HepG2 (cell line): ENCODE measurements around the gene MIER1. TPM values are rescaled to one million over a fixed set of nuclear protein-coding genes. Genes with fewer than 3 reads are reported as not detected.

Source experiments
- ATAD3A ChIP-seq: sonication (generic); formaldehyde crosslinking; IDR thresholded peaks from 2 replicates; pipeline ENCODE4 v1.4.0; 2020; ENCODE audit warnings: missing genetic modification reagents
- DR1 ChIP-seq: sonication (generic); formaldehyde crosslinking; IDR thresholded peaks from 2 replicates; pipeline ENCODE4 v1.8.0; 2021; ENCODE audit warnings: mild to moderate bottlenecking, missing genetic modification reagents, inconsistent platforms
- EZH2 ChIP-seq: conservative IDR thresholded peaks from 2 replicates; pipeline ENCODE4 v1.6.1; 2012; ENCODE audit warnings: mild to moderate bottlenecking, low read depth, low read length, moderate library complexity
- FOXJ3 ChIP-seq: sonication (generic); formaldehyde crosslinking; IDR thresholded peaks from 2 replicates; pipeline ENCODE4 v1.4.0; 2020; ENCODE audit warnings: missing genetic modification reagents, mild to moderate bottlenecking, borderline replicate concordance
- HMG20A ChIP-seq: IDR thresholded peaks from 2 replicates; pipeline ENCODE4 v1.6.1; 2016; ENCODE audit warnings: borderline replicate concordance
- MEIS1 ChIP-seq: sonication (generic); formaldehyde crosslinking; IDR thresholded peaks from 2 replicates; pipeline ENCODE4 v1.9.0; 2021; ENCODE audit warnings: mild to moderate bottlenecking, missing genetic modification reagents, moderate library complexity, borderline replicate concordance
- NCOA5 ChIP-seq: sonication (generic); formaldehyde crosslinking; IDR thresholded peaks from 2 replicates; pipeline ENCODE4 v1.4.0; 2020; ENCODE audit warnings: missing genetic modification reagents
- PCBP2 ChIP-seq: fragments of 200-400 bp; formaldehyde crosslinking; optimal IDR thresholded peaks from 2 replicates; pipeline ENCODE3; 2018; ENCODE audit warnings: low read length, low read depth; ENCODE audit not compliant: poor library complexity, severe bottlenecking
- SNAPC2 ChIP-seq: sonication (generic); formaldehyde crosslinking; IDR thresholded peaks from 2 replicates; pipeline ENCODE4 v1.8.1; 2022; ENCODE audit warnings: mild to moderate bottlenecking, missing genetic modification reagents
- TAF1 ChIP-seq: sonication (generic); formaldehyde crosslinking; IDR thresholded peaks from 2 replicates; pipeline ENCODE4 v1.4.0; 2020; ENCODE audit warnings: missing genetic modification reagents
- TBX2 ChIP-seq: sonication (generic); formaldehyde crosslinking; IDR thresholded peaks from 2 replicates; pipeline ENCODE4 v1.5.0; 2020; ENCODE audit warnings: missing genetic modification reagents, mild to moderate bottlenecking, borderline replicate concordance
- ZFP37 ChIP-seq: sonication (generic); formaldehyde crosslinking; IDR thresholded peaks from 2 replicates; pipeline ENCODE4 v1.4.0; 2020; ENCODE audit warnings: missing genetic modification reagents, borderline replicate concordance
- ZSCAN22 ChIP-seq: sonication (generic); formaldehyde crosslinking; IDR thresholded peaks from 2 replicates; pipeline ENCODE4 v1.4.0; 2020; ENCODE audit warnings: mild to moderate bottlenecking, missing genetic modification reagents
- ZSCAN29 ChIP-seq: sonication (generic); formaldehyde crosslinking; conservative IDR thresholded peaks from 2 replicates; pipeline ENCODE4 v1.4.0; 2020; ENCODE audit warnings: mild to moderate bottlenecking, missing genetic modification reagents
- polyA plus RNA-seq, 8 experiments: library from polyadenylated mRNA; depleted of rRNA in 3 of 8; stranded (reverse) in 7 of 8; unstranded in 1 of 8; fragments of >200 nt; fragmentation: Illumina TruSeq in 4 of 8; extraction: Trizol in 4 of 8; gene quantifications; 2 replicates each; pipeline versions ENCODE4 v1.2.1 to v1.2.3, GENCODE V29; 2011 to 2016; ENCODE audit warnings: low read depth in 4 of 8, missing spikeins in 1 of 8, mixed read lengths in 1 of 8; ENCODE audit not compliant: insufficient read depth in 1 of 8
- total RNA-seq, 5 experiments: library from RNA; depleted of rRNA; stranded (reverse); fragments of >200 nt; fragmentation: Illumina TruSeq; extraction: Trizol; gene quantifications; 2 replicates each; pipeline ENCODE4 v1.2.3, GENCODE V29; 2016; ENCODE audit warnings: low read depth in 1 of 5
- TF ChIP-seq, protein P1 (sequence below): sonication (generic); formaldehyde crosslinking; IDR thresholded peaks from 2 replicates; pipeline ENCODE4 v1.5.0; 2020; ENCODE audit warnings: missing genetic modification reagents
- TF ChIP-seq, protein P2 (sequence below): sonication (generic); formaldehyde crosslinking; IDR thresholded peaks from 2 replicates; pipeline ENCODE4 v1.8.1; 2022; ENCODE audit warnings: mild to moderate bottlenecking, missing genetic modification reagents
- TF ChIP-seq, protein P3 (sequence below): fragments of 450-650 bp; IDR thresholded peaks from 2 replicates; pipeline ENCODE4 v1.6.1; 2017; ENCODE audit warnings: mild to moderate bottlenecking
- TF ChIP-seq, protein P4 (sequence below): sonication (generic); formaldehyde crosslinking; IDR thresholded peaks from 2 replicates; pipeline ENCODE4 v1.8.0; 2022; ENCODE audit warnings: mild to moderate bottlenecking, missing genetic modification reagents, moderate library complexity
- TF ChIP-seq, protein P5 (sequence below): IDR thresholded peaks from 2 replicates; pipeline ENCODE4 v1.6.1; 2018; ENCODE audit warnings: missing genetic modification reagents, mild to moderate bottlenecking, missing compliant biosample characterization
- TF ChIP-seq, protein P6 (sequence below): sonication (generic); formaldehyde crosslinking; IDR thresholded peaks from 2 replicates; pipeline ENCODE4 v1.9.0; 2022; ENCODE audit warnings: low read depth, missing genetic modification reagents

Gene MIER1
- total and polyA plus RNA-seq, 2 of the 13 experiments (the other 11 are each of a cell fraction or from before 2014, with no cell fraction given): 7.0 to 30.4 TPM

DNA sequence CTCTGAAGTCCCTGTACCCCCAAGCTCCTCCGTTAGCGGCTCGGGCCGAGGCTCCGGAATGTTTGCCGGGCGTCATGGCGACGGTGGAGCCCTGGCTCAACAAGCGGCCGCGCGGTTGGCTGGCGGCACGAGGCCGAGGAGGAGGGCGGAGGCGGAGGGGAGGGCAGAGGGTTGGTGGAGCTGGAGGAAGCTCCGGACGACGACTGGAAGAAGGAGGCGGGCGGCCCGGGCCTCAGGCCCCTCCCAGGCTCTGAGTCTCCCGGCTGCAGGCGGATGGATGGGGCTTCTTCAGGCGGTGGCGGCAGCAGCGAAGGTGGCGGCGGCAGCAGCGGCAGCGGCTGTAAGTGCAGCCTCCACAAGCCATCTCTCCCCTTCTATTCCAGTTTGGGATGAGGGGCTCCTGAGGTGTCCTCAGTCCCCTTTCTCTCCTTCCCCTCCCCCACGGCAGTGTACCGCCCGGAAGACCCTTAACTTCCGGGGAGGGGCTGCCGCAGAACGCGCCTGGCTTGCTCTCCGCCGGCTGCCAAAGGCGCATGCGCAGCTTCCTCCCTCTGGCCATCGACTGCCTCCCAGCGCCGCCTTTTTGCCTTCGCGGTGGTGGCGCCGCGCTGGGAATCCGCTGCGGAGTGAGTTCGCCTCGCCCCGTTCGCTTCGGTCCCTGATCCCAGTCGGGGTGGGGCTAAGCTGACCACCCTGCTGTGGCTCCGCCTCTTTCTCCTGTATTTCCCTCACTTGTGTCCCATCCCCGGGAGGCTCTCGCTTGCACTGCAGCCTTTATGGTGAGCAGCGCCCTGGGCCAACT, at the start of gene MIER1, which contains the start of gene DNAI4 (continued):
- no peak for TF ChIP-seq ATAD3A
- no peak for TF ChIP-seq SNAPC2 (CRISPR knock-in tag)
- peak; percentile 58; the same call in 1 of the 2 replicates for TF ChIP-seq FOXJ3 (CRISPR knock-in tag)
- TF ChIP-seq, protein P1, sequence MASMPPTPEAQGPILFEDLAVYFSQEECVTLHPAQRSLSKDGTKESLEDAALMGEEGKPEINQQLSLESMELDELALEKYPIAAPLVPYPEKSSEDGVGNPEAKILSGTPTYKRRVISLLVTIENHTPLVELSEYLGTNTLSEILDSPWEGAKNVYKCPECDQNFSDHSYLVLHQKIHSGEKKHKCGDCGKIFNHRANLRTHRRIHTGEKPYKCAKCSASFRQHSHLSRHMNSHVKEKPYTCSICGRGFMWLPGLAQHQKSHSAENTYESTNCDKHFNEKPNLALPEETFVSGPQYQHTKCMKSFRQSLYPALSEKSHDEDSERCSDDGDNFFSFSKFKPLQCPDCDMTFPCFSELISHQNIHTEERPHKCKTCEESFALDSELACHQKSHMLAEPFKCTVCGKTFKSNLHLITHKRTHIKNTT (CRISPR knock-in tag): no peak
- TF ChIP-seq ZFP37: no peak
- peak; percentile 95 for TF ChIP-seq ZSCAN22 (CRISPR knock-in tag)
- TF ChIP-seq NCOA5 (CRISPR knock-in tag): no peak
- TF ChIP-seq MEIS1 (CRISPR knock-in tag): no peak
- TF ChIP-seq HMG20A (CRISPR knock-in tag): no peak; the same call in 1 of the 2 replicates
- TF ChIP-seq, protein P2, sequence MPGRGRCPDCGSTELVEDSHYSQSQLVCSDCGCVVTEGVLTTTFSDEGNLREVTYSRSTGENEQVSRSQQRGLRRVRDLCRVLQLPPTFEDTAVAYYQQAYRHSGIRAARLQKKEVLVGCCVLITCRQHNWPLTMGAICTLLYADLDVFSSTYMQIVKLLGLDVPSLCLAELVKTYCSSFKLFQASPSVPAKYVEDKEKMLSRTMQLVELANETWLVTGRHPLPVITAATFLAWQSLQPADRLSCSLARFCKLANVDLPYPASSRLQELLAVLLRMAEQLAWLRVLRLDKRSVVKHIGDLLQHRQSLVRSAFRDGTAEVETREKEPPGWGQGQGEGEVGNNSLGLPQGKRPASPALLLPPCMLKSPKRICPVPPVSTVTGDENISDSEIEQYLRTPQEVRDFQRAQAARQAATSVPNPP (CRISPR knock-in tag): no peak
- peak; percentile 85 for TF ChIP-seq TAF1 (CRISPR knock-in tag)
- peak; percentile 68; the same call in 1 of the 2 replicates for TF ChIP-seq DR1 (CRISPR knock-in tag)
- TF ChIP-seq, protein P3, sequence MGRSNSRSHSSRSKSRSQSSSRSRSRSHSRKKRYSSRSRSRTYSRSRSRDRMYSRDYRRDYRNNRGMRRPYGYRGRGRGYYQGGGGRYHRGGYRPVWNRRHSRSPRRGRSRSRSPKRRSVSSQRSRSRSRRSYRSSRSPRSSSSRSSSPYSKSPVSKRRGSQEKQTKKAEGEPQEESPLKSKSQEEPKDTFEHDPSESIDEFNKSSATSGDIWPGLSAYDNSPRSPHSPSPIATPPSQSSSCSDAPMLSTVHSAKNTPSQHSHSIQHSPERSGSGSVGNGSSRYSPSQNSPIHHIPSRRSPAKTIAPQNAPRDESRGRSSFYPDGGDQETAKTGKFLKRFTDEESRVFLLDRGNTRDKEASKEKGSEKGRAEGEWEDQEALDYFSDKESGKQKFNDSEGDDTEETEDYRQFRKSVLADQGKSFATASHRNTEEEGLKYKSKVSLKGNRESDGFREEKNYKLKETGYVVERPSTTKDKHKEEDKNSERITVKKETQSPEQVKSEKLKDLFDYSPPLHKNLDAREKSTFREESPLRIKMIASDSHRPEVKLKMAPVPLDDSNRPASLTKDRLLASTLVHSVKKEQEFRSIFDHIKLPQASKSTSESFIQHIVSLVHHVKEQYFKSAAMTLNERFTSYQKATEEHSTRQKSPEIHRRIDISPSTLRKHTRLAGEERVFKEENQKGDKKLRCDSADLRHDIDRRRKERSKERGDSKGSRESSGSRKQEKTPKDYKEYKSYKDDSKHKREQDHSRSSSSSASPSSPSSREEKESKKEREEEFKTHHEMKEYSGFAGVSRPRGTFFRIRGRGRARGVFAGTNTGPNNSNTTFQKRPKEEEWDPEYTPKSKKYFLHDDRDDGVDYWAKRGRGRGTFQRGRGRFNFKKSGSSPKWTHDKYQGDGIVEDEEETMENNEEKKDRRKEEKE: no peak
- TF ChIP-seq, protein P4, sequence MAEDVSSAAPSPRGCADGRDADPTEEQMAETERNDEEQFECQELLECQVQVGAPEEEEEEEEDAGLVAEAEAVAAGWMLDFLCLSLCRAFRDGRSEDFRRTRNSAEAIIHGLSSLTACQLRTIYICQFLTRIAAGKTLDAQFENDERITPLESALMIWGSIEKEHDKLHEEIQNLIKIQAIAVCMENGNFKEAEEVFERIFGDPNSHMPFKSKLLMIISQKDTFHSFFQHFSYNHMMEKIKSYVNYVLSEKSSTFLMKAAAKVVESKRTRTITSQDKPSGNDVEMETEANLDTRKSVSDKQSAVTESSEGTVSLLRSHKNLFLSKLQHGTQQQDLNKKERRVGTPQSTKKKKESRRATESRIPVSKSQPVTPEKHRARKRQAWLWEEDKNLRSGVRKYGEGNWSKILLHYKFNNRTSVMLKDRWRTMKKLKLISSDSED (CRISPR knock-in tag): no peak
- no peak for TF ChIP-seq EZH2
- TF ChIP-seq PCBP2: no peak
- TF ChIP-seq, protein P5, sequence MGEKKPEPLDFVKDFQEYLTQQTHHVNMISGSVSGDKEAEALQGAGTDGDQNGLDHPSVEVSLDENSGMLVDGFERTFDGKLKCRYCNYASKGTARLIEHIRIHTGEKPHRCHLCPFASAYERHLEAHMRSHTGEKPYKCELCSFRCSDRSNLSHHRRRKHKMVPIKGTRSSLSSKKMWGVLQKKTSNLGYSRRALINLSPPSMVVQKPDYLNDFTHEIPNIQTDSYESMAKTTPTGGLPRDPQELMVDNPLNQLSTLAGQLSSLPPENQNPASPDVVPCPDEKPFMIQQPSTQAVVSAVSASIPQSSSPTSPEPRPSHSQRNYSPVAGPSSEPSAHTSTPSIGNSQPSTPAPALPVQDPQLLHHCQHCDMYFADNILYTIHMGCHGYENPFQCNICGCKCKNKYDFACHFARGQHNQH (CRISPR knock-in tag): peak; percentile 83
- TF ChIP-seq, protein P6, sequence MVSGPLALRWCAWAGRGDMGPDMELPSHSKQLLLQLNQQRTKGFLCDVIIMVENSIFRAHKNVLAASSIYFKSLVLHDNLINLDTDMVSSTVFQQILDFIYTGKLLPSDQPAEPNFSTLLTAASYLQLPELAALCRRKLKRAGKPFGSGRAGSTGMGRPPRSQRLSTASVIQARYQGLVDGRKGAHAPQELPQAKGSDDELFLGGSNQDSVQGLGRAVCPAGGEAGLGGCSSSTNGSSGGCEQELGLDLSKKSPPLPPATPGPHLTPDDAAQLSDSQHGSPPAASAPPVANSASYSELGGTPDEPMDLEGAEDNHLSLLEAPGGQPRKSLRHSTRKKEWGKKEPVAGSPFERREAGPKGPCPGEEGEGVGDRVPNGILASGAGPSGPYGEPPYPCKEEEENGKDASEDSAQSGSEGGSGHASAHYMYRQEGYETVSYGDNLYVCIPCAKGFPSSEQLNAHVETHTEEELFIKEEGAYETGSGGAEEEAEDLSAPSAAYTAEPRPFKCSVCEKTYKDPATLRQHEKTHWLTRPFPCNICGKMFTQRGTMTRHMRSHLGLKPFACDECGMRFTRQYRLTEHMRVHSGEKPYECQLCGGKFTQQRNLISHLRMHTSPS (CRISPR knock-in tag): 0 out of 2 replicates have a peak, but pooled peaks have one; percentile 40
- TF ChIP-seq ZSCAN29 (CRISPR knock-in tag): no peak; the same call in 1 of the 2 replicates
- peak; percentile 55; the same call in 1 of the 2 replicates for TF ChIP-seq TBX2 (CRISPR knock-in tag)
